Measurements from ENCODE around the gene HDHD5.

Gene HDHD5

GRCh38 chr22:17098379-17098819, 60.7 kb downstream of the HDHD5 start:
- Histone ChIP-seq H3K9me3 (ENCODE audit: control insufficient read depth, insufficient read depth, low read length) (no peaks in the 10 kb centered on the region), H3K27me3 (ENCODE audit: control insufficient read depth, insufficient read depth, low read length) (no peaks in the 10 kb centered on the region), H3K4me3 (ENCODE audit: low read depth, low read length) (no peak overlapping the region), H3K9ac (ENCODE audit: low read depth, low read length) (no peak overlapping the region), H3K4me1 (ENCODE audit: control insufficient read depth, insufficient read depth, low read length) (no peaks in the 10 kb centered on the region), H3K36me3 (ENCODE audit: control insufficient read depth, insufficient read depth, low read length) (peaks cover 18% of the 10 kb centered on the region)

- Histone ChIP-seq H3K27me3 (ENCODE audit: control insufficient read depth, insufficient read depth, low read length) (no peaks in the 10 kb centered on the region), H3K9me3 (ENCODE audit: control insufficient read depth, insufficient read depth, low read length) (no peaks in the 10 kb centered on the region), H3K4me3 (ENCODE audit: low read depth, low read length) (no peak overlapping the region), H3K36me3 (ENCODE audit: control insufficient read depth, insufficient read depth, low read length) (peaks cover 18% of the 10 kb centered on the region), H3K9ac (ENCODE audit: low read depth, low read length) (no peak overlapping the region), H3K4me1 (ENCODE audit: control insufficient read depth, insufficient read depth, low read length) (no peaks in the 10 kb centered on the region)
Observed at GRCh38 chr22:17097701-17098100, 61.4 kb downstream of the HDHD5 start.

- no peaks in the 10 kb centered on the region for H3K27me3 ChIP-seq (ENCODE audit: control insufficient read depth, insufficient read depth, low read length)
- H3K9ac ChIP-seq (ENCODE audit: low read depth, low read length), result no peak overlapping the region
- H3K4me1 ChIP-seq (ENCODE audit: control insufficient read depth, insufficient read depth, low read length), result no peaks in the 10 kb centered on the region
- no peak overlapping the region for H3K4me3 ChIP-seq (ENCODE audit: low read depth, low read length)
- peaks cover 18% of the 10 kb centered on the region for H3K36me3 ChIP-seq (ENCODE audit: control insufficient read depth, insufficient read depth, low read length)
- no peaks in the 10 kb centered on the region for H3K9me3 ChIP-seq (ENCODE audit: control insufficient read depth, insufficient read depth, low read length)
Observed at GRCh38 chr22:17097062-17097461, 62.0 kb downstream of the HDHD5 start.

GRCh38 chr22:17096071-17096470, 63.0 kb downstream of the HDHD5 start:
- H3K4me1 ChIP-seq (ENCODE audit: control insufficient read depth, insufficient read depth, low read length), result no peaks in the 10 kb centered on the region

GRCh38 chr22:17095538-17095937, 63.5 kb downstream of the HDHD5 start:
- no peaks in the 10 kb centered on the region for H3K4me1 ChIP-seq (ENCODE audit: control insufficient read depth, insufficient read depth, low read length)
- no peak overlapping the region for H3K9ac ChIP-seq (ENCODE audit: low read depth, low read length)
- H3K27me3 ChIP-seq (ENCODE audit: control insufficient read depth, insufficient read depth, low read length), result no peaks in the 10 kb centered on the region
- no peaks in the 10 kb centered on the region for H3K9me3 ChIP-seq (ENCODE audit: control insufficient read depth, insufficient read depth, low read length)
- no peak overlapping the region for H3K4me3 ChIP-seq (ENCODE audit: low read depth, low read length)
- peaks cover 11% of the 10 kb centered on the region for H3K36me3 ChIP-seq (ENCODE audit: control insufficient read depth, insufficient read depth, low read length)

More at GRCh38 chr22:17096071-17096470, 63.0 kb downstream of the HDHD5 start:
- Histone ChIP-seq H3K9me3 (ENCODE audit: control insufficient read depth, insufficient read depth, low read length) (no peaks in the 10 kb centered on the region), H3K27me3 (ENCODE audit: control insufficient read depth, insufficient read depth, low read length) (no peaks in the 10 kb centered on the region), H3K9ac (ENCODE audit: low read depth, low read length) (no peak overlapping the region), H3K4me3 (ENCODE audit: low read depth, low read length) (no peak overlapping the region), H3K36me3 (ENCODE audit: control insufficient read depth, insufficient read depth, low read length) (peaks cover 15% of the 10 kb centered on the region)

DNA sequence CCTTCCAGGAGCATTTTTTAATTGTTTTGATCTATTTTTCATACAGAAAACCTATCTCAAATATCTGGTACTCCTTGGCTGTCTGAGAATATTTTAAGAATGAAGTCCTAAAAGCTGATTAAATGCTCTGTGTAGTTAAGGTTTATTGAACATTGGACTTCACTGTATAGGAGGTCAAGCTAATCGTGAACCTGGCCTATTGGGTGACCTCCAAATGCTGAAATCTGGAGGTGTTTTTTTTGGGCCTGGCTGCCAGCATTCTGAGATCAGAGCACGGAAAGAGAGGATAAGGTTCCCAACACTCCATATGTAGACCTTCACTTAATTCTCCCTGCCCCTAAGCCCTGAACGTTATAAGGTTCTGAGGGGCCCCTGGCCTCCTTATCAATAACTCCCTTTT, 66.0 kb downstream of the HDHD5 start:
- no peaks in the 10 kb centered on the region for H3K9me3 ChIP-seq (ENCODE audit: control insufficient read depth, insufficient read depth, low read length)
- no peaks in the 10 kb centered on the region for H3K27me3 ChIP-seq (ENCODE audit: control insufficient read depth, insufficient read depth, low read length)
- H3K9ac ChIP-seq (ENCODE audit: low read depth, low read length), result no peak overlapping the region
- H3K4me1 ChIP-seq (ENCODE audit: control insufficient read depth, insufficient read depth, low read length), result peaks cover 3% of the 10 kb centered on the region
- H3K4me3 ChIP-seq (ENCODE audit: low read depth, low read length), result no peak overlapping the region
- no peaks in the 10 kb centered on the region for H3K36me3 ChIP-seq (ENCODE audit: control insufficient read depth, insufficient read depth, low read length)

- H3K4me1 ChIP-seq (ENCODE audit: control insufficient read depth, insufficient read depth, low read length), result peaks cover 3% of the 10 kb centered on the region
- H3K9ac ChIP-seq (ENCODE audit: low read depth, low read length), result no peak overlapping the region
- no peaks in the 10 kb centered on the region for H3K9me3 ChIP-seq (ENCODE audit: control insufficient read depth, insufficient read depth, low read length)
- no peak overlapping the region for H3K4me3 ChIP-seq (ENCODE audit: low read depth, low read length)
- H3K36me3 ChIP-seq (ENCODE audit: control insufficient read depth, insufficient read depth, low read length), result no peaks in the 10 kb centered on the region
- H3K27me3 ChIP-seq (ENCODE audit: control insufficient read depth, insufficient read depth, low read length), result peaks cover 8% of the 10 kb centered on the region
Observed at GRCh38 chr22:17091851-17092250, 67.2 kb downstream of the HDHD5 start.

DNA sequence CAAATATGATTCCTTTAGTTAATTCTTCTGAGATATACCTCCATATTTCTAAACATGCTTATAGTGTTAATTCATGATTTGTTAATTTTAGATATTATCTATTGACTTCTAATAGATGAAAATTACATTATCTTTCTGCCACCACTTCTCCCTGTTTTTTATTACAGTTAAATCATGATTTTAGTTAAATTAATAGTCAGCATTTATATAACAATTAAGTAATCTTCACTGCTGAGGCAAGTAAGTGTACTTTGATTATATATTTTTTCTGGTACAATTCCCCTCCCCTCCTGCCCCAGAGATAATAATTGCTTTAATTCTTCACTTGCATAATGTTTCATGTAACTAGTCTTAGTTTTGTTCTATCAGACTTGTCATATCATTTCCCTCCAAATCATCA, 68.5 kb downstream of the HDHD5 start:
- H3K36me3 ChIP-seq (ENCODE audit: control insufficient read depth, insufficient read depth, low read length), result no peaks in the 10 kb centered on the region

More for the DNA sequence above, 68.5 kb downstream of the HDHD5 start:
- Histone ChIP-seq H3K4me1 (ENCODE audit: control insufficient read depth, insufficient read depth, low read length) (peaks cover 3% of the 10 kb centered on the region), H3K4me3 (ENCODE audit: low read depth, low read length) (no peak overlapping the region), H3K9me3 (ENCODE audit: control insufficient read depth, insufficient read depth, low read length) (no peaks in the 10 kb centered on the region), H3K27me3 (ENCODE audit: control insufficient read depth, insufficient read depth, low read length) (peaks cover 21% of the 10 kb centered on the region), H3K9ac (ENCODE audit: low read depth, low read length) (no peak overlapping the region)

Measured in iPS-15b (cell line).